GM21360 (cell line): ENCODE data around the gene BGN.

ENCODE experiments used
- ATAC-seq: cut with Tn5 transposase; IDR thresholded peaks from one replicate; pipeline ENCODE4 v1.9.1; 2021; ENCODE audit warnings: mild to moderate bottlenecking, moderate library complexity; ENCODE audit not compliant: unreplicated experiment

The BGN gene

DNA sequence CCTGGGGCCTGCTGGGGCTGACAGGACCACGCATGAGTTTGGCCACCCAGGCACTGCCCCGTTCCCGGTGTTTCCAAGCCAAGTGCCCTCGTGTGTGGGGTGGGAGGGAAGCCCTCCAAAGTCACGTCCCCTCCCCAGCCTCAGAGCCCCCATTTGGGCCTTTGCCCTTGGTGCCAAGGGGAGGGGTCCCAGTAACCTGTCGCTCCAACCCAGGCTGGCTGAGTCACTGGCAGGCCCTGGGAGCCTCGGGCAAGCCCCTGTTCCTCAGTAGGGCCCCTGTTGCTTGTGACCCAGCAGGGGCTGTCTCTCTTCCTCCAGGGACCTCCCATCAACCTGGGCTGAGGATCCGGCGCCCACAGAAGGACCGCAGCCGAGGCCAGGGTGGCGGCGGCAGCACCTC, 13.7 kb upstream of the BGN start:
- no peak for ATAC-seq

DNA sequence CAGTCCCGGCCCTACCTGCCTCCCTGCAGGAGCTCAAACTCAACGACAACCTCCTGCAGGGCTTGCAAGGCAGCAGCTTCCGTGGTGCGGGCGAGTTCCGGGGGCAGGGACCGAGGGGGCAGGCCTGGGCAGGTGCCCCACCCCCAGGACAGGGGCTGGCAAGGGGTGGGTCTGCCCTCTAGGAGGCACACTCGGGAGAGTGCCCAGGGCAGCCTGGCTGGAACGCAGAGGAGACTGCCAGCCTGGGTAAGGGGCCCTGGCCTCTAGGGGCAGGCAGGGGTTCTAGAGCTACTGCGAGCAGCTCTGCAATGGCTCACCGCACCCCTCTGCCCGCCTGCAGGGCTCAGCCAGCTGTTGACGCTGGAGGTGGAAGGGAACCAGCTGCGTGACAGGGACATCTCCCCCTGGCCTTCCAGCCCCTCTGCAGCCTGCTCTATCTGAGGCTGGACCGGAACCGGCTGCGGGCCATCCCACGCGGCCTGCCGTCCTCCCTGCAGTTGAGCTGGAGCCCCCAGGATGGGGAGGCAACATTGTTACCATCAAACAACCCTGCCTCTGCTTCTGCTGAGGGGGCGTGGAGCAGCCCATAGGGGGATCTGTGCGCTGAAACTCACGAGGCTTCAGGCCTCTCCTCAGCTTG, 12.3 kb upstream of the BGN start:
- no peak for ATAC-seq

DNA sequence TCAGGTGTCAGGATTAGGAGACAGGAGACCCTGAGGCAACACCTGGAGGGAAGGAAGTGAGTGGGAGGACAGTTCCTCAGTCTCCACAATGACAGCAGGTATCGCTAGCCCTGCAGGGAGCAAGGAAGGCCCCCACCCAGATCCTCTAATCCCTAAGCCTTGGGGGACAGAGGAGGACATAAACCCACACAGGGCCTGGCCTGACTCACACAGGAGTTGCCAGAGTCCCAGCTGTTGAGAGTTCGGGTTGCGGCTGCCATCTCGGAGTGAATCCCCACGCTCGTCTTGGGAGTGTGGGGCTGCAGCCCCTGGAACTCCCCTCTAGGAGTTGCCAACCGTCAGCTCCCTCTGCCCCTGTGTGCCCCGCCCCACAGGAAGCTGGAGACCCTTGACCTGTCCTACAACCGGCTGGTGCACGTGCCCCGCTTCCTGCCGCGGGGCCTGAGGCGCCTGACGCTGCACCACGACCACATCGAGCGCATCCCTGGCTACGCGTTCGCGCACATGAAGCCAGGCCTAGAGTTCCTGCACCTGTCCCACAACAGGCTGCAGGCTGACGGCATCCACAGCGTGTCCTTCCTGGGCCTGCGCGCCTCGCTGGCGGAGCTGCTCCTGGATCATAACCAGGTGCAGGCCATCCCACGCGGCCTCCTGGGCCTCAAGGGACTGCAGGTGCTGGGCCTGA, 9.2 kb upstream of the BGN start:
- no peak for ATAC-seq

DNA sequence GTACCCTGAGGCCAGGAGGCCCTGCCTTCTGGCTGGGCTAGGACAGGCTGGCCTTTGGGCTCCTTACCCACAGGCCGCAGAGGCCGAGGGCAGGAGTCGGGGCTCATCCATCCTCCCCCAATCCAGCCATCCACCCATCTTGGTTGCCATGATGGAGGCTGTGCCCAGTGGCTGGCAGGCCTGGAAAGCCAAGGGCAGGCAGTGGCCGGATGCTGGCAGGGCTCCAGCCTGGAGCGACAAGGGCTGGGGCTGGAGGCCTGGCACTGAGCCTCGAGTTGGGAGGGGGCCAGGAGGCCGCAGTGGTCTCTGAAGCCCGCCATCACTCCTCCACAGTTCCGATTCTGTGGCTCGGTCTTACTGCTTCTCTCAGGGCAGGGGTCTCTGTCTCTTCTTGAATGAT, 8.6 kb upstream of the BGN start:
- no peak for ATAC-seq

DNA sequence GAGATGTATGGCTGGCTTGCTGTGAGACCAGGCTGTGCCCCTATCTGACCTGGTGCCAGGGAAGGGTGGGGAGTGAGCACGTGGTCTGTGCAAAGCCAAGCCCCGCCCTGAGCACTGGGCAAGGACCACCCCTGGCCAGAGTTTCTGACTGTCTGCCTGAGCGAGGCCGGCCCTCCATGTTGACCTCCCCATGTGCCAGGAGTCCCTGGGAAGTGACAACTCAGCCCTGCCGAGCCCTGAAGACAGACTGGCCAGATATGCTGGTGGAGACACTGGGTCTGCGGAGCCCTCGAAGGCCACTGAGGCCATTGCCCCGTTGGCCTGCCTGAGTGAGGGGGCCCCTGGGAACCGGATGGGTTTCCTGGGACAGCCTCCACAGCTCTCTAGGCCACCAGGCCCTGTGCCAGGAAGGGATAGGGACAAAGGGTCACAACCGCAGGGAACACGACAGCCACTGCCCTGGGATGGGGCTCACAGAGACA, 7.1 kb upstream of the BGN start:
- no peak for ATAC-seq

DNA sequence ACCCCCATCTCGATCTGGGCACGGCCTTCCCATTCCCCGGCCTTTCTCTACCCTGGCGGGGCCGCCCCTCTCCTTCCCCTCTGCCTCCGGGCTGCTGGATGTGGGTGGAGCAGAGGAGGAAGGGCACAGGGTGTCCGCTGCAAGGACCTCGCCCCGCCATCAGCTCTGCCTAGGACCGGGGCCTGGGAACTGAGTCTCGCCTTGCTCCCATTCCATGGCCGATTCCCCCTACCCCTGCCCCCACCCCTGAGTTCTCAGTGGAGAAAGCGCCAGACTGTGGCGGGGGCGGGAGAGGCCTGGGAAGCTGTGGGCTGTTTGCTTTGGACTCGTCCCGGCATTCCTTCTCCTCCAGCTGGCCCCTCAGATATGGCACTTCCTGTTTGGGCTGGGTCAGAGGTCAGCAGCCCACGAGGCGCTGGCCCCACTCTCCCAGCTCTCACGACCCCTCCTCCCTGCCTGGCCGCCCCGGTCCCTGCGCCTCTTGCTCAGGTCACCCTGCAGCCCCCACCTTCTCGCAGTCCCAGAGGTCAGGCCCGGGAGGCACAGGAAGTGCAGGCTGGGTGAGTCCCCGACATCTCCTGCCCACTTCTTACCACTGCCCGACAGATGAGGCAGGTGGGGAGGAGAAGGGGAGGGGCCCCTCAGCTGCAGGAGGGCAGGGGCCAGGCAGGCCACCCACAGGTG, 6.4 kb upstream of the BGN start:
- ATAC-seq: no peak

DNA sequence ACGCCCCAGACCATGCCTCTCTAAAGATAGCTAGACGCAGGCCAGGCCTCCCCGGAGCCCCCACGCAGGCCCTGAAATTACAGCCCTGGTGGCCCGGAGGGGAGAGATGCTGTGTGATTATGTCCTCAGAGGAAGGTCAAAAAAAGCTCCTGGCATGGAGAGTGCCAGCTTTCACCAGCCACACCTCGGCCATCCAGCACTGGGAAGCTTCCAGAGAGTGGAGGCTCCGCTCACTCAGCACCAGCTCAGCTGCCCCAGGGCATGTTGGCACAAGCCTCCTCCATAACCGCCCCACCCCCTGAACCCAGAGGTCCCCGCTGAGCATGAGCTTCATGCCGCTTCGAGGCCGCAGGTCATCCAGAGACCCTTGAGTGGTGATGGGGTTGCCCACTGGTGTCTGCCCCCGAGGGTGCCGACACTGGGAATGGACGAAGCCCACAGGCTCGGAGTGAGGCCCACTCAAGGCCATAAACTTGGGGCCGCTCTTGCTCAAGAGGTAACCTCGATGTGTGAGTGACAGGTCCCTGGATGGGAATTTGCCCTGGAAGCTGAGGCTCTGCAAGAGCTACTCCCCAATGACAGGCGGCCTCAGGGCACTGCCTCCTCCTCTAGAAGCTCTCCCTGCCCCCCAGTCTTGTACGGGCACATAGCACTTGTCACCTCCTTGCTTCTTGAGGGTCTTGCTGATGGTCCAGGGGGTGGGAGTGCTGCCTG, 4.4 kb upstream of the BGN start:
- no peak for ATAC-seq

DNA sequence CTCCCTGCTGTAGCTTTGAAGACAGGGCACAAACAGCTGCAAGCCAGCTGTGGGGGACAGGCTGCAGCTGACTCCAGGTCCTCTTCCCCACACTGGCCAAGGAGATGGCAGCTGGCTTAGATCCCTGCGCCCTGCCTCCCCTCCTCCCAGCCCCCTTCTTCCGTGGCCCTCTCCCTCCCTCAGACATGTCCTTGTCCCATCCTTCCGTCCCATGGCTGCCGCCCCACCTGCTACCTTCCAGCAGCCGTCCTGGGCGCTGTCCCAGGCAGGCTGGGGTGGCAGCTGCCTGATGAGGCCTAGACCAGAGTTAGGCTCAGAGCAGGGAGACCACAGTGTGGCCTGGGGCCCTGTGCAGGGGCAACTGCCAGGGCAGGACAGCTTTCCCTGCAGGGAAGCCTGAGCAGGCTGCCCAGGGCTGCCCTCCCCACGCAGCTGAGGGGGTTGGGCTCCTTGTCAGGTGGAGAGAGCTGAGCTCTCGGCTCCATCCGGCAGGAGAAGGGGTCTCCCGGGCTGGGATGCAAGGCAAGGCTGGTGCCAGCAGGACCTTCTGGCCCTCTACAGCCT, 3.3 kb upstream of the BGN start:
- ATAC-seq: no peak

DNA sequence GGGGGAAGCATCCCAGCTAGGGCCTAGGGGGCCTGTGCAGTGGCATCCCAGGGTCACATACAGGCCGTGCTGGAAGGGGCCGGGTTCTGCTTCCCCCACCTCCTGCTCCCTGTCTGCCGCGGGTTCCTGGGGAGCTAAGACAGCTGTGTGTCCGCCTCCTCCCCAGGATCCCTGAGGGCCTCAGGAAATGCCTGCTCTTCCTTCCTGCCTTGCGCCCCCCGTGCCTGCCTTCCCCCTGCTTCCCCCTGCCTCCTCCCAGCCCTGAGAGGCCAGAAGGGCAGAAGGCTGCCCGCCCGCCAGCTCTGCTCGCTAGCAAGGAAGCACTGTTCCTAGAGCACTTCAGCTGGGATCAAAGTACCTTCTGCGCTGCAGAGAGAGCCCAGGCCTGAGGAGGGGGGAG, 2.9 kb upstream of the BGN start:
- ATAC-seq: no peak

DNA sequence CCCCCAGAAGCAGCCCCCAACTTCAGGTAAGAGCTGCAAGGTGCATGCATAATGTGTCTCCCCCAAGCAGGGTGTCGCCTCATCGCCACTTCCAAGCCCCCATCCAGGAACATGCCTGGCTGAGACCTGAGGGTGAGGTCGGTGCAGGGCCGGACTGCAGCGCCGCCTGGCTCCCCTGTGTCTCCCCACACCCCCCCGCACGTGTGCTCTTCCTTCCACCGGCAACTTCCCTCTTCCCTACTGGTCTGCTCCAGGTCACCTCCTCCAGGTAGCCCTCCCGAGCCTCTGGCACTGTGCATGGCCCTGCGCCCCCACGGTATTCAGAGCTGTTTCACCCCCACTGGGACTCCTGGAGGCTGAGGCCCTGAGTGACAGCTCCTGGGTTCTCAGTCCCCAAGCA, 2.2 kb upstream of the BGN start:
- no peak for ATAC-seq

DNA sequence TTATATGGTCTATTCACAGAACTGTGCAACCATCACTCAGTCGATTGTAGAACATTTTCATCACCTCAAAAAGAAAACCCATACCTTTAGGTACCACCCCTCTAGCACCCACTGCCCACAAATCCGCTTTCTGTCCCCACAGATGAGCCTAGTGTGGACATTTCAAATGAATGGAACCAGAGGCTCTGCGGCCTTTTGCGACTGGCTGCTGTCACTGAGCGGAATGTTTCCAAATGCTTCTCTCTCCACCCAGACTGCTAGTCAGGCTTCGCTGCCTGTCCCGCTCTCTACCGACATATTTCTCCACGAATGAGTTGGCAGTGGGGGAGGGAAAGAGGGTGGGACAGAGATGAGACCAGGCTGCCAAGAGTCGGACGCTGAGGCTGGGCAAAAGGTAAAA, 1.7 kb upstream of the BGN start:
- ATAC-seq: no peak

DNA sequence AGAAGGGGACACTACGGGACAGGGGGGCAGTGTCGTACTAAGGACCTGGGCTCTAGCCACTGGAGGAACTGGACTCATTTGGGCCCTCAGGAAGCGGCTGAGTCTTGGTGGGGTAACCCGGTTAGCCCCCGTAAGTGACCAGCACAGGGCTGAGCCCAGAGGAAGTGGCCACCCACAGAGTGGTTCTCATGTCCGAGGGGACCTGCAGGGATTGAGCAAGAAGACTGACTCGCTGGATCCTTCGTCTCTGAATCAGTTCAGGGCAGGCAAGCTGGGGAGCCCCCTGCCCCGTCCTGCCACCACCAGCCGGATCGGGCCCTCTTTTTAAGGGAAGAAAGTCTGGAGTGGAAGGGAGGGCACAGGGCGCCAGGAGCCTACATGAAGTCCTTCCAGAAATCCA, 719 bp upstream of the BGN start:
- ATAC-seq: no peak

DNA sequence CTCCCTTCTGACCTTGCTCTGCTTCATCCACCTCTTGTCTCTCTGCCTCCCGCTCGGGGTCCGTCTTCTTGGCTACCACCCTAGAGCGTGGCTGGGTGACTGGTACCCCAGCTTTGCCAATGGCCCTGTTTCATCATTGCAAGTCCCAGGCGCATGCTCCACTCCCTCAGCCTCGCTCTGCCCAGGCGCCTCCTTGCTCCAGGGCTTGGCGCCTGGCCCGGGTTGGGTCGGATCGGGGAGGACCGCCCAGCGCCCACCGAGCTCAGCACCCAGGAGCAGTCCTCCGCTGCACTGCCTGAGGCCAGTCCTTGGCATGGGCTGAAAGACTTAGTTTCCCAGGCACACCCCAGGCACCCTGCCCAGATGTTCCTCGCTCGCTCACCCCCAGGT, 577 bp downstream of the BGN start:
- no peak for ATAC-seq

DNA sequence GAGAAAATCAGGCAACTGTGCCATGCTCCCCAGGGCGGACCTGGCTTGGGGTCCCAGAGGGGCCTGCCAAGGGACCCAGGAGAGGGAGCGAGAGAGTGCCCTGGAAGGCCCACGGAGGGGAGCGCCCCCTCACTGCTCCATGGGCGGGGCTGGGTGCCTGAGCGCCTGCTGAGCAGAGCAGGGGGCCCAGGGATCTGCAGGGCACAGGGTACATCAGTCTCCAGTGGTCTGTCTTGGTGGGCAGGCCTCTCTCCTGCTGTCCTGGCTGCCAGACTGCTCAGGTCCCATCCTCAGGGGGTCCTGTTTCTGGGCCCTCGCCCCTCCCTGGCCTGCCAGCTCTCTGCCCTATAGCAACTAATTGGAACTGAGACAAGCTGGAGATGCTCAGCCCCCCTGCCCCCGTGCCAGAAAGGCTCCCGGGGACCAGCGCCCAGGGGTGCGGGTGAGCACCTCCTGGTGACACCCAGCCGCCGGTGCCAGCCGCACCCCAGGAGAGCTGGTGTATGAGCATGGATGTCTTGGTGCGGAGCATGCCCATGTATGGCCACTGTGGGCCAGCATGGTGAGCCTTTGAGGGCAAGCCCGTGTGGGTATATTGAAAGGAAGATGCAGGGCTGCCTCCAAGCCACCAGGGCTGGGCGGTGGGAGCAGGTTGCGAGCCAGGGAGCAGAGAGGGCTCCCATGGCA, 1.3 kb downstream of the BGN start:
- no peak for ATAC-seq

DNA sequence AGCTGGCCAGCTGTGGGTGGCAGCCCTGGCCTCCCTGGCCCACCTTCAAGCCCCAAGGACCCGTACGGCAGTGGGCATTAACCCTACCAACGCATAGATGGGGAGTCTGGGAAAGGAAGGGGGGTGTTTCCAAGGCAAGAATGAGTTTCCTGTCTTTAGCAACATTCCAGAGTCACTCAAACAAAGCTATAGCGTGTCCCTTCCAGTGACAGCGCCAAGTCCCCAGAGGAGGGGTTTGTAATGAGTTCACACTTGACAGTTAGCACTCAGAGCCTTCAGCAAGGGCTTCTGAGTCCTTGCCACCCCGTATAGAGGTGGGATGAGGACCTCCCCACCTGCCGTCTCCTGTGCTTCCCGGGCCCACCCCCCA, 1.8 kb downstream of the BGN start:
- ATAC-seq: no peak

DNA sequence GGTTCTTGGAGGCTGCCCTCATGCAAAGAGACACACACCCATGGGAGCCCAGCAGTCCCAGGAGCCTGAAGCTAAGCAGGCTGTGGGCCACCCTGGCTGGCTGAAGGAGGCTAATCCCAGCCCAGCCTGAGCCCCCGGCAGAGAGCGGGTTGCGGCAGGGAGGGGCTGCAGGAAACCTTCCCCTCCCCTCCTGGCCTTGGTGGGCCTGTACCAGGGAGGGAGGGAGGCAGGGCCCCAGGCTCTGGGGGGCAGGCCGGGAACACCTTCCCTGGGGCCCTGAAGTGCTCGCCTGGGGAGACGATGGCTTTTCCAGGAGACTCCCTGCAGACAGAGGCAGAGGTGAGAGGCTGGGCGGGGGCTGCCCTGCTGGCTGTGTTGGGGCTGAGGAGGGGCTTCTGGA, 3.7 kb downstream of the BGN start:
- no peak for ATAC-seq

DNA sequence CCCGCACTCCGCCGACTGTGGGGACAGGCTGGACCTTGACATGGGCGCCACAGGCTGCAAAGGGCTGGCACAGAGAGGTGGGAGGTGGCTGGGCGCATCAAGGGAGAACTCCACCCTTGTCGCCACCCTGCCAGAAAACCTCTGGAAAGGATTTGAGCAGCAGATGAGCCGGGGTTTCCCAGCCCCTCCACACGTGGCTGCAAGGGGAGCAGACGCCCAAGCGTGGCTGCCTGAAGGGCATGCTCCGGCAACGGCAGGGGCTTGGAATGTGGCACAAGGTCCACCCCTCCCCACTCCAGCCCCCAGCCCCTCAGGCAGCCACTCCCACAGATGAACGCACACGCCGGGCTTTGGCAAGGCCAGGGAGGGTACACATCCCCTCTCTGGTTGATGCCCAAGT, 4.6 kb downstream of the BGN start:
- no peak for ATAC-seq

DNA sequence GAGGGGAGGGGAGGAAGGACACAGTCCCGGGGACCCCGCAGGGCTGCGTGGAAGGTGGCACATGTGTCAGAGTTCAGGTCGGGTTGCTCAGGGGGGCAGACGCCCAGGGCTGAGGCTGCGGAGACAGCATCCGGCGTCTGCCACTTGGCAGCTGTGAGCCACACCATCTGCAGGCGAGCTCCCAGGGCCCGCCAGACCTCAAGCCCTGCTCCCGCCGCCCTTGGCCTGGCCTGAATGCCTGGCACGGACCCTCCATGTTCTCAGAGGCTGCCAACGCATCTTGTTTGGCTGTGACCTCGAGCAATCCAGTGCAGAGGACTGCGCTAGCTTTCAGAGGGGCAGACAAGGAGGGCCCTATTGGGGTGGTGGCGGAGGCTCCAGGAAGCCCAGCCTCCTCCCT, 5.1 kb downstream of the BGN start:
- no peak for ATAC-seq

DNA sequence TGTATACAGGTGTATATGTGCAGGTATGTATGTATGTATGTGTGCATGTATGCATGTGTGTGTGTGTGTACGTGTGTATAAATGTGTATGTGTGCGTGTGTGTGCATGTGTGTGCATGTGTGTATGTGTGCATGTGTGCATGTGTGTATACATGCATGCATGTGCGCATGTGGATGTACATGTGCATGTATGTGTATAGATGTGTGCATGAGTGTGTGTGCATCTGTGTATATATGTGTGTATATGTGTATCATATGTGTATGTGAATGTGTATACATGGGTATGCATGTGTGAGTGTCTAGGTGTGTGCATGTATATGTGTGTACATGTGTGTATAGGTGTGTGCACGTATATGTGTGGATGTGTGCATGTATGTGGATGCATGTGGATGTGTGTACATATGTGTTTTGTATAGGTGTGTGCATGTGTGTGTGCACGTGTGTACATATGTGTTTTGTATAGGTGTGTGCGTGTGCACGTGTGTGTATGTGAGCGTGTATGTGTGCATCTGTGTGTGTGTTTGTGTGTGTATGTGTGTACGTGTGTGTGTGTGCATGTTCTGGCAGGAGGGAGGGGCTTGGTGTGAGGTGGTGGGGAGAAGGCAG, 6.0 kb downstream of the BGN start:
- no peak for ATAC-seq

DNA sequence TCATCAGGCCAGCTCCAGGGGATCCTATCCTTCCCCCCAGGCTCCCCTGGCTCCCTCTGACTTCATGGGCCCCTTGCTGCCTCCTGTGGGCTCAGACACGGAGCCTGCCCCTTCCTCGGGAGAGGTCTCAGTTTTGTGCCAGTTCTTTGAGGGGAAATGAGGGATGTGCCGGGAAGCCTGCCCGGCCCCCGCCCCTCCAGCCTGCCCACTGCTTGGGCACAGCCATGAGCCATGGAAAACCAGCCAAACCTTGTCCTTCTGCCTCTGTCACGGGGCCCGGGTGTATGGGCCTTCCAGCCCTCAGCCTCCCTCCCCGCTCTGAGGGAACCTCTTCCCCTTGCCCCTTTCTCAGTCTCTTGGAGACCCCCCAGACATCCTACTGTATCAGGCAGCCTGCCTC, 6.8 kb downstream of the BGN start:
- ATAC-seq: no peak

DNA sequence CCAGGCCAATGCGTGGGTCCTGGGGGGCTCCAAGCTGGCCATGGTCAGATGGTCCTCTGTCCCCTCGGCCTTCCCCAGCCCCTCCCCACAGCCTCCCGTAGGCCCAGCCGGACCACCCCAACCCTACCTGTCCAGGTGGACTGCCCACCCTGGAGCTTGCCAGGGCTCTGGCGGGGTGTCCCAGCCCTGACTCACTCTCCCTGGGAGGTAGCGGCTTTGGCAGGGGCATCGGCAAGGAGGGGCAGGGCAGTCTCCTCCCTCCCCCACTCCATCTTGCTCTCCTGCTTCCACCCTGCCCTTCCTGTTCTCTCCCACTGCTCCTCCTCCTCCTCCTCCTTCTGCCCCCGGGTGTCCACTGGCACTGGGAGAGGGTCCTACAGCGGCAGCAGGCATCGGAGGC, 7.4 kb downstream of the BGN start:
- no peak for ATAC-seq
